Astrocyte of the spinal cord (primary cell): ENCODE data around the gene PEAK3.

Experiments
- DNase-seq: peaks from one replicate; pipeline ENCODE4 v3.0.0; 2011; ENCODE audit warnings: low read depth, low spot score
- H3K4me3 ChIP-seq: 2 replicates; pipeline ENCODE4 v1.5.1; 2011; ENCODE audit warnings: low read depth, mild to moderate bottlenecking, low read length, moderate library complexity
- in situ Hi-C: cut with HindIII; loops from 2 replicates; pipeline ENCODE4 v1.10.0; 2017; ENCODE audit warnings: low sequenced_read_pairs
- TF ChIP-seq, protein P1 (sequence below): IDR thresholded peaks from 2 replicates; pipeline ENCODE4 v1.5.1; 2012; ENCODE audit warnings: low read depth, mild to moderate bottlenecking, low read length, inconsistent platforms

Gene PEAK3

GRCh38 chr19:2236314-2237050, 45.5 kb downstream of the PEAK3 start, which contains the start of the genes PLEKHJ1 and SF3A2:
PLEKHJ1 (minus strand) TSS chr19:2236329; CDS start chr19:2236248, 81 bp downstream.
SF3A2 (plus strand) TSS chr19:2236824; CDS start chr19:2243419, 6,595 bp downstream.
- TF ChIP-seq, protein P1, sequence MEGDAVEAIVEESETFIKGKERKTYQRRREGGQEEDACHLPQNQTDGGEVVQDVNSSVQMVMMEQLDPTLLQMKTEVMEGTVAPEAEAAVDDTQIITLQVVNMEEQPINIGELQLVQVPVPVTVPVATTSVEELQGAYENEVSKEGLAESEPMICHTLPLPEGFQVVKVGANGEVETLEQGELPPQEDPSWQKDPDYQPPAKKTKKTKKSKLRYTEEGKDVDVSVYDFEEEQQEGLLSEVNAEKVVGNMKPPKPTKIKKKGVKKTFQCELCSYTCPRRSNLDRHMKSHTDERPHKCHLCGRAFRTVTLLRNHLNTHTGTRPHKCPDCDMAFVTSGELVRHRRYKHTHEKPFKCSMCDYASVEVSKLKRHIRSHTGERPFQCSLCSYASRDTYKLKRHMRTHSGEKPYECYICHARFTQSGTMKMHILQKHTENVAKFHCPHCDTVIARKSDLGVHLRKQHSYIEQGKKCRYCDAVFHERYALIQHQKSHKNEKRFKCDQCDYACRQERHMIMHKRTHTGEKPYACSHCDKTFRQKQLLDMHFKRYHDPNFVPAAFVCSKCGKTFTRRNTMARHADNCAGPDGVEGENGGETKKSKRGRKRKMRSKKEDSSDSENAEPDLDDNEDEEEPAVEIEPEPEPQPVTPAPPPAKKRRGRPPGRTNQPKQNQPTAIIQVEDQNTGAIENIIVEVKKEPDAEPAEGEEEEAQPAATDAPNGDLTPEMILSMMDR = peak; percentile 96
- in situ Hi-C loops = no loop called here
- peak; percentile 97 for DNase-seq
- peak within 1 kb of the TSS; percentile 78 for H3K4me3 ChIP-seq

DNA sequence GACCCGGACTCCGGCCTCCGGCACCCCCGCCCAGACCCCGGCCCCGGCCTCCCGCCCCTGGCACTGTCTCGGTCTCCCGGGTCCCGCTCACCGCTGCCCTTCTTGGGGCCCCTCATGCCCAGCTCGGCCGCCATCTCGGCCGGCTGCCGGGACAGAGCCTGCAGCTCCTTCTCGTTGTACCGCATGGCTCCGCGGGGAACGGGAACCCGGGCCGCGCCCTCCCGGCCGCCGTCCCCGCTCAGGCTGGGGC, 46.0 kb downstream of the PEAK3 start:
- peak overlapping the region; percentile 78 for H3K4me3 ChIP-seq
- TF ChIP-seq, protein P1 = no peak
- in situ Hi-C loops = no loop called here

DNA sequence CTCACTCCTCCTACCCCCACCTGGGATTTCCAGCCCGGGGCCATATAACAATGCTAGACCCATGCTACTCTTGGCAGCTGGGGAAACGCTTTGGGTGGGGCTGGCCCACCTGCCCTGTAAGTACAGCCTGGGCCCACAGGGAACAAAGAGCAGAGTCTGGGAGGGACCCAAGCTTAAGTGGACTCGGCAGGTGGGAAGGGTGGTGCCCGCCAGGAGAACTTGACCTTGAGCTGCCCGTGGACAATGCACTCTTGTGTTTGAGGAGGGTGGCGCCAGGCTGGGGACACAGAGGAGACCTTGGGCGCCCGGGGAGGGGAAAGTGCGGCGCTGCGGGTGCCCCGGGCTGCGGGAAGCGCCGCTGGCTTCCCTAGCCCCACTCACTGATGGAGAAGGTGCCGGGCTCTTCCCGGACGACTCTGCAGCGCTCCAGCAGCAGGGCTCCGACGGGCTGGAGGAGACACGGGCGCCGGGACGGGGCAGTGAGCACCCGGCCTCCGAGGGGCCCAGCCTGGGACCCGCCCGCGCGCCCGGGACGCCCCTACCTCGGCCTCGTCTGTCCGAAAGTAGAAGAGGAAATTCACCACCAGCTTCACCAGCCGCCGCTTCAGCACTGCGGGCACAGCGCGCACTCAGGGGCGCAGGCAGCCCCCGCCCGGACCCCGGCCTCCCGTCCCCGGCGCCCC, 46.5 kb downstream of the PEAK3 start:
- TF ChIP-seq, protein P1 = no peak
- H3K4me3 ChIP-seq = peak overlapping the region; percentile 78
- in situ Hi-C loops = no loop called here
- no peak for DNase-seq

More for the DNA sequence above, 46.0 kb downstream of the PEAK3 start:
- no peak for DNase-seq

DNA sequence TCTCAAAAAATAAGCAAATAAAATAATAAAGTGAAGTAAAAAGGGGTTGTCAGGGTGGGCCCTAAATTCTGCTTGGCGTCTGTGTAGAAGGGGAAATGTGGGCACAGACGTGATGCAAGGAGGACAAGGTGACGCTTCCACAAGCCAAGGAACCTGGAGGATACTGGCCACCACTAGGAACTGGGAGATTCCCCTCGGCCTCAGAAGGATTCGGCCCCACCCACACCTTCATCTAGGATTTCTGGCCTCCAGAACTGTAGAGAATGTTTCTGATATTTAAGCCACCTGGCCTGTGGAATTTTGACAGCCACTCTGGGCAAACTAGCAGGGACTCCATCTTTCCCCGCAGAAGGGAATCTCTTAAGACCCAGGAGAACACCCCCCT, 47.0 kb downstream of the PEAK3 start:
- TF ChIP-seq, protein P1 = no peak
- peak overlapping the region; percentile 78 for H3K4me3 ChIP-seq
- in situ Hi-C loops = no loop called here
- DNase-seq = no peak

DNA sequence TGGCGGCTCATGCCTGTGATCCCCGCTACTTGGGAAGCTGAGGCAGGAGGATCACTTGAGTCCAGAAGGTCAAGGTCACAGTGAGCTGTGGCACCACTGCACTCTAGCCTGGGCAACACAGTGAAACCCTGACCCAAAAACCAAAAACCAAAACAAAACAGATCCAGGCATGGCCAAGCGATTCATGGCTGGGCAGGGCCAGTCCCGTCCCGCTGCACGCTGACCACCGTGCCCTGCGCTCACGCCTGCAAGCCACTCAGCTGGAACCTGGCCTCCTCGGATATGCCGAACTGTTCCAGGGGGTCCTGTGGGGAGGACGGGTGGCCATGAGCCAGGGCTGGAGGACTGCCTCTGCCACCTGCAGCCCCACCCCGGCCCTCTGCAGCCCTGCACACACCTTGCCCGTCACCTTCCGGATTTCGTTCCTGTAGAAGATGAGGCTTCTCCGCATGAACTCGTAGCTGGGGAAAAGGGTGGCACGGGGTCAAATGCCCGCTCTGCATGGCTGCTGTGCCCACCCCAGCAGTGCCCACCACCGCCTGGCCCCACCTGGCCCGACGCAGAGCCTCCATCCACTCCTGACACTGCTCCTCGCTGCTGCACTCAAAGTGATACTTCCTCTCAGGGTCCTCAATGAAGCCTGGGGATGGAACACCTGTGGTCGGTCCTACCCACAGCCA, 48.2 kb downstream of the PEAK3 start:
- in situ Hi-C loops = no loop called here
- DNase-seq = no peak
- TF ChIP-seq, protein P1 = no peak
- no peak overlapping the region for H3K4me3 ChIP-seq

GRCh38 chr19:2232286-2233151, 49.5 kb downstream of the PEAK3 start:
- DNase-seq = no peak
- no peak overlapping the region for H3K4me3 ChIP-seq
- in situ Hi-C loops = no loop called here
- TF ChIP-seq, protein P1 = no peak
